GM12892 (cell line): ENCODE data around the gene C19orf67.

Experiments used
- POLR2A ChIP-seq: IDR thresholded peaks from 2 replicates; pipeline ENCODE4 v1.6.1; 2011; ENCODE audit warnings: low read depth, low read length, control low read depth
- POLR2AphosphoS5 ChIP-seq: IDR thresholded peaks from 2 replicates; pipeline ENCODE4 v1.6.1; 2011; ENCODE audit warnings: low read depth, low read length, control low read depth

DNA sequence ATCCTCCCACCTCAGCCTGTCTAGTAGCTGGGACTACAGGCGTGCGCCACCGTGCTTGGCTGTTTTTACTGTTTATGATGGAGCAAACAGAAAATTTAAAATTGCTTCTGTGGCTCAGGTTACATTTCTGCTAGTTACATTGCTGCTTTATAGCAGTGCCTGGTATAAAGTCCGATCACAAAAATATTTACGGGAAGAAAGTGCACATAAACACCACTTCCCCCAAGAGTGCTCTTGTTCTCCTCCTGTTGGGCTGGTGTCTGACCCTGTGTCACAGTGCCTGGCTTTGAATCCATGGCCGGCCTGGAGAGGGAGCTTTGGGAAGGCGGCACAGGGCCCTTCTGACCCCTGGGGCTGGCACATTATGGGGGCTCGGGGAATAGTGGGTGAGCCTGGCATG, 20.1 kb upstream of the C19orf67 start:
- TF ChIP-seq POLR2A, result no peak
- no peak for TF ChIP-seq POLR2AphosphoS5
